GM08714 (cell line): ENCODE data around the gene USP13.

ENCODE experiments used
- H3K4me3 ChIP-seq: fragments of 200-500 bp; sonication (Bioruptor generic); 2 replicates; pipeline ENCODE4 v1.5.1; 2014; ENCODE audit warnings: mild to moderate bottlenecking, low read length, inconsistent platforms
- ZNF274 ChIP-seq: IDR thresholded peaks from 2 replicates; pipeline ENCODE4 v1.6.1; 2012; ENCODE audit warnings: mild to moderate bottlenecking, low read depth, low read length

USP13 gene

DNA sequence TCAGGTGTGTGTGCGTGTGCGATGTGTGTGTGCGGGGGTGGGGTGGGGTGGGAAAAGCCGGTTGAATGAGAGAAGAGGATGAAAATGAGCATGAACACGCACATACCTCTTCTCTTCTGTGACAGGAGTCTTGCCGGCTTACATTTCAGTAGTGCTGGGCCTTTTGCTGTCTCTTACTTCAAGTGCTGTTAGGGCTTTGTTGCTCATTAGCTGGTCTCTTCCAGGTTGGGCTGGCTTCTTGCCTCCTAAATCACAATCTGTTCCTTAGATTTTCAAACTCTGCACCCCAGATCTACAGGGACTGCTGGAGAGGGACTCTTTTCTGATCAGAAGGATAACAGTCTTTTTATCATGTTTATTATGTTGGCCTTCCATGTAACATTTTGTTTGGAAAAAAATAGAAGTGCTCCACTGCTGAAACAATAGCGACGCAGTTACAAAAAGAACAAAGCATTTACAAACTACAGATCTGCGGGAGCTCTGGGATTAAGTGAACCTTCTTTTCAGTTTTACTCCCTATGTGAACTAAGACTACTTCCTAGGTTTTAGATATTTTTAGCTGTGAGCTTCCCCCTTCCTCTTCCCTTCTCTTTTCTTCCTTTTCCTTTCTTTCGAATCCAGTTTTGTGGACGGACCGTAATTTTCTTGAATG, 48.5 kb downstream of the USP13 start:
- TF ChIP-seq ZNF274: no peak
- no peak overlapping the region for H3K4me3 ChIP-seq

DNA sequence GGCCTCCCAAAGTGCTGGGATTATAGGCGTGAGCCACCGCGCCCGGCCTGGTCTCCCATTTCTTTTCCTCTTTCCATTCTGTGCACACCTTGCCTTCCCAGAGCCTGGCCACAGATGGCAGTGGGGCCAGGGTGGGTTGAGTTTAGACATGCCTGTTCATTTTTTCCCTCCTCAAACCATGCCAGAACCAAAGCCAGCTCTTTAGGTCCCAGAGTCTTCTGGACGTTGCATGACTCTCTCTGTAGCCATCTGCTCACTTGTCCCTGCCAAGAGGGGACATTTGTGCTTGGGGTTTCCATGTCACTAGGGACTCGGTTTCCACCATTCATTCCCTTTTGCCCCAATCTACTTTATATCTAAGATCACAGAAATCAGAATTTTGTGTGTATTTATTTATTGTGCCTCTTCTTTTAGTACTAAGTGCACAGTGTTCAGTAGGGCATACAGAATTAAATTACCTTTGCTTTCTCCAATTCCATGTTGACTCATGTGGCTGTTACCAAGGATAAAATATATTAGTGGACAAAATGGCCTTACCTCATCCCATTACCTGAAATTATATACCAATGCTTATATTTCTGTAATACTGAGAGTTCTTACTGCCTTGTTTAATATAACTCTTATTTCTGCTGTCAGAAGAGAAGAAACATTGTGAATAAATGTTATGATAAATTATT, 49.6 kb downstream of the USP13 start:
- TF ChIP-seq ZNF274: no peak
- no peak overlapping the region for H3K4me3 ChIP-seq

DNA sequence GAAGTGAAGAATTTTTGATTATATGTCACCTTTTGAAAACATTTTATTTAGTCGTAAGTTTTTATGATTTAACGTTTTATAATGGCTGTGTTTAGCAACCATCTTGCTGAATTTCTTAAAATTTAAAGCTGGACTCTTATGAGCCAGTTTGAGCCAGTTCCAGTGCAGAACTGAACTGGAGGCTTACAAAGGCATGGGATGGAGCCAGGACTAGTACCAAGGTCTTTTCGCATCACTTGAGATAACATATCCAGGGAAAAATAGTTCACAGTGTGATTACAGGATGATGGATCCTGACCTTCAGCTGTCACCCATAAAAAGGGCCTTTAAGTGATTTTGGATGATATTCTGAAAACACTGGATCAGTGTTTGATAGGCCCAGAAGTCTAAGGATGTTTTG, 51.0 kb downstream of the USP13 start:
- no peak for TF ChIP-seq ZNF274
- H3K4me3 ChIP-seq: no peak overlapping the region

DNA sequence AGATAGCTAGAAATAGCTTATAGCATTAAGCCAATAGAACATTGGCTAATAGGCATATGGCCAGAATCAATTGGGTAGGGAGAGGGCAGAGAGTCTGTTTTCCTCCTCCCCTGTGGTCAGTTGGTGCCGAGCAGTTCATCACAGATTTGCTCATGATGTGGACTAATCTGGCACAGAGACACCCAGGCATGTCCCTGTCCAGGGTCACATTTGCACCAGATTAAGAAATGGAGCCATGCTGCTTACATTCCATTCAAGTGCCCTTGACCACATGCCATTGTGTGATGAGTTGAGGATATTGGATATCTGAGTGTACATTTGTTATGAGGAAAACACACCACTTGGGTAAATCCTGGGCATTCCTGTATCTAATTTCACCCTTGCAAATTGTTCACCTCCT, 53.4 kb downstream of the USP13 start:
- no peak overlapping the region for H3K4me3 ChIP-seq
- TF ChIP-seq ZNF274: no peak

DNA sequence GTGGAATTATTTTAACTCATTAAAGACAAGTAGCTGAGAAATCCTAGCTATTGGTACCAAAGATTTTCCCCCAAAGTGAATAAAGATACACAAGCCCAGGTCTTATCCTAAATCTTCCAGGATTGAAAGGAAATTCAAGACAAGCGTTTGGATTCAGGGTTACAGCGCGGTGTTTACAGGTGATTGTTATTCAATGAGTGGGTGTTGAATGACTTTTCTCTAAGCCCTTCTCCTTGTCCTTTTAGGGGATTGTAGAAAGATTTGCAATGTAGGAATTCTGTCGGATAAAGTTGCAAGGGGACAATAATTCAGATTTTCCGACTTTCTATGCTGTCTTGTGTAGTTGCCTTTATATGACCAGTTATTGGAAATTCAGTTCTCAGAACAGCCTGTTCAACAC, 57.2 kb downstream of the USP13 start:
- no peak overlapping the region for H3K4me3 ChIP-seq
- no peak for TF ChIP-seq ZNF274

DNA sequence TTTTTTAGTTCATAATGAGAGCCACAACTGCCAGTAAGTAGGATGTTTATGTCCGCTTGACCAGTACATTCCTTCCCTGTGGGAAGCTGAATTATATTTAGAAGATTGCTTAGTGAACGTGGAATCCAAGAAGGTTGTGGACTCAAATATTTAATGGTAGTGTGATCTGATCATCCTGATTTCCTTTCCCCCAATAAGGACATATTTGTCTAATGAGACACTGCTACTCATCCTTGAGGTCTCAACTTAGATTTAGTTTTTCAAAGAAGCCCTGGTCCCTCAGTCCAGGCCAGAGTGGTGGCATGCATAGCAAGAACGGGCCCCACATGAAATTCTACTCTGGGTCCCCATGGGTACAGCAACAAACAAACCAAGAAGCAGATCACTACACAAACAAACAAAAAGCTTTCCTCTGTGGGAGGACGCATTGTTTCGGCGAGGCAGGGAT, 60.8 kb downstream of the USP13 start:
- H3K4me3 ChIP-seq: no peak overlapping the region
- TF ChIP-seq ZNF274: no peak

DNA sequence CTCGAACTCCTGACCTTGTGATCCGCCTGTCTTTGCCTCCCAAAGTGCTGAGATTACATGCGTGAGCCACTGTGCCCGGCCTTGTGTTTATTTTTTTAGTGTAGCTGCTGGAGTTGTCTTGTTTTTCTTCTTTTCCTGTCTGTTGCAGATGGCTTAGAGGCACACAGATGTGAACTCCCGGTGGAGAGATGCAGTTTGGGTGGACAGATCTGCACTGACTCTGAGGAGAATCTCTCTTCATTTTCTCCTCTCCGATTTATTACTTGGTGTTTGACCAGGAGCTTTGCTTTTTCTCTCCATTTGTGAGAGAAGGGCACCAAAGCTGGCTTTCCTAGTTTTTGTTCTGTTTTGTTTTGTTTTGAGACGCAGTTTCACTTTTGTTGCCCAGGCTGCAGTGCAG, 62.7 kb downstream of the USP13 start:
- TF ChIP-seq ZNF274: no peak
- no peak overlapping the region for H3K4me3 ChIP-seq

DNA sequence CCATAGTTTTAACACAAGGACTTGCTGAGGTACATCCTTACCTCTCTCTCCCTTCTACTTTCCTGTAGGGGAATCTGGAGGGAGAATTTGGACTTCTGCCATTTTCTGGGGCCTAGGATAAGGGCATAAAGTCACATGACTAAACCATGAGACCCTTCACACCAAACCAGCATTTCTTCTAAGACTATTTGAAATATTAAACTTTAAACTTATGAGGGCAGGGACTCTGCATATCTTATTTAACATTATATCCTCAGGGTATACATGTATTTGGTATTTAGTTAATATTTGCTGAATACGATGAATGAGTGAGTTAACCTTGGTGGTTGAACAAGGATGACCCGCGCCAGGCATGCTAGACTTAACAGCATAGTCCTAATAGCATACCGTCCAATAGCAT, 63.4 kb downstream of the USP13 start:
- no peak overlapping the region for H3K4me3 ChIP-seq
- no peak for TF ChIP-seq ZNF274

DNA sequence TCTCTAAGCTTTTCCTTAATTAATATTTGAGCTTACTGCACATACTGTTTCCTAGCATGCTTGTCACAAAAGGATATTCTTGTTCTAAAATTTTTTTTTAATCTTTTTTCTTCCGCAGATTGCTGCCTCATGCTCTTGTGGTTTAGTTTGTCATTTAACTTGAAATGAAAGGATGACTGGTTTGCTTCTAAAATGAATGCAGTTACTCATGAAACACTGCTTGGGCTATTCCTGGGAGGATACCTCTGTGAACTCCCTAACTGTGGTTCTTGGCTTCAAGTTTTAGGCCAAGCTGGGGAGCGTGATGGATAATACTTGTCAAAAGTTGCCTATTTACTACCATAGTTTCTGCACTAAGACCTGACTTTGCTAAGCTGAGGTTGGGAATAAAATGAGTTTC, 64.0 kb downstream of the USP13 start:
- no peak overlapping the region for H3K4me3 ChIP-seq
- no peak for TF ChIP-seq ZNF274

DNA sequence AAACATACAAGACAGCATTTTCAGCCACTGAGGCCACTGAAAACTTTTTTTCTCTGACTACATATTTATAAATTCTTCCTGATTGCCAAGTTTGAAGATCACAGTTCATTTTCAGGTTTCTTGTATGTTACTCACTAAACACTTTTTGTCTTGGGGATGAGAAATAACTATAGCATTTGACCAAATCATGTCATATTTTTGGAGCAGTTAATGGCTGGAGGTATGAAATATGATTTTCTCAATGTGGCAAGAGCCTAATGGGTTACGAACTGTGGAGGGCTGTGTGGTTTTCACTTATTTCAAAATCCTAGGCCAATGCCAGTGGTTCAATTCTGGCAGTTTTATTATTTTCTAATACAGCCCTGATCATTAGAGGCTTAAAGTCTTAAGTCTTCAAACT, 64.4 kb downstream of the USP13 start:
- no peak overlapping the region for H3K4me3 ChIP-seq
- no peak for TF ChIP-seq ZNF274

DNA sequence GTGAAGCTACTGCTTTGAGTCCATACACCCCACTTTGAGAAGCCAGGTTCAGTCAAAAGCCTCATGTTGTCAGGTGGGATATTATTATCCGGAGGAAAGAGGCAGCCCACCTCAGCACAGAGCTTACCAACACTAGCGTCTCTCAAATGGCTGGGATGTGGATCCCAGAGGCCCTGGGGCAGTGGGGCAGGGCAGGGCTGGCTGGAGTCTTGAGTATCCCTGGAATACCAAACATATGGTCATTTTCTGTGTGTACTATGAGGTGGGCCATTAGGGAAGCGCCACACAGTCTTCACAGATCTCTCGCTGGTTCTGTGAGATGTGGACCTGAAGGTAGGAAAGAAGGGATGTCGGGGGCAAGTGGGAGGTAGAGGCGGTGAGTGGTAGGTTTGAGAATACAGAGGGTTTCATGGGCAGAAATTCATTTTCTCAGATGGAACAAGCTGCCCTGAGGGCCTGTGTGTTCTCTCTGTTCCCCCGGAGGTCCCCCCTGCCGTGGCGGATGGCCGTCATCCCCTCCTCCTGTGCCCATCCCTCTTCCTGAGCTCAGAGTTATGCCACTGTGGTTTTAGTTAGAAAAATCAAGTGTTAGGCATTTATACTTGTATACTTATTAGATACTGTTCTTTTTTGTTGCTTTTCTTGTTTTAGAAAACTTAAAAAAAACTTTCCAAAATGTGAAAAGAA, 66.4 kb downstream of the USP13 start:
- no peak overlapping the region for H3K4me3 ChIP-seq
- no peak for TF ChIP-seq ZNF274

DNA sequence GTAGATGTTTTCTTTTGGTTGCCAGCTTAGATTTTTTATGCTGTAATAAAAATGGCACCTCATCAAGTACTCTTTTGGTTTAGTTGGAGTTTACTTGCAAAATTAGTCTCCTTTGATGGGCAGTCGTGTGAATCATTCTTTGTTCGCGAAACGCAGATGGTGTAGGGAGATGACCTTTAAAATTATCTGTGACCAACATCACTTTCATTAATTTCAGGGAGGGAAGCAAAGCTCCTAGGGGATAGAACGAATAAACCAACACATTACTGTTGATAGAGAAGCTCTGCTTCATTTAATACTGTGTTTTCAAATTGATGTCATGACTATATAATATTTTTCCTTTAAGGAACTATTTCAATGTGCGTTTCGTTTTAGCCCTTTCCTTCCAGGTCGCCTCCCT, 67.4 kb downstream of the USP13 start:
- H3K4me3 ChIP-seq: no peak overlapping the region
- no peak for TF ChIP-seq ZNF274

DNA sequence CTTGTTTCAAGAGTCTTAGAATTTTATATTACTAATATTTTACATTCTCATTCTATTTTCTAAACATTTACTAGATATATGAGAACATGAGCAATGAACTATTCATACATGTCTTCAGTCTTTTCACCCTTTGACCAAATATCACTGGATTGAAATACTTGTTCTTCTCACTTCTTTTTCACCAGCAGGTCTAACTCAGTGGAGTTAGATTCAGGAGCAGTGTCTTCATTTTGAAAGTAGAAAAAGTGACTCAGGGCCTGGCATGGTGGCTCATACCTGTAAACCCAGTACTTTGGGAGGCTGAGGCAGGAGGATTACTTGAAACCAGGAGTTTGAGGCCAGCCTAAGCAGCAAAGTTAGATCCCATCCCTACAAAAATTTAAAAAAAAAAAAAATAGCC, 70.8 kb downstream of the USP13 start:
- no peak overlapping the region for H3K4me3 ChIP-seq
- no peak for TF ChIP-seq ZNF274

DNA sequence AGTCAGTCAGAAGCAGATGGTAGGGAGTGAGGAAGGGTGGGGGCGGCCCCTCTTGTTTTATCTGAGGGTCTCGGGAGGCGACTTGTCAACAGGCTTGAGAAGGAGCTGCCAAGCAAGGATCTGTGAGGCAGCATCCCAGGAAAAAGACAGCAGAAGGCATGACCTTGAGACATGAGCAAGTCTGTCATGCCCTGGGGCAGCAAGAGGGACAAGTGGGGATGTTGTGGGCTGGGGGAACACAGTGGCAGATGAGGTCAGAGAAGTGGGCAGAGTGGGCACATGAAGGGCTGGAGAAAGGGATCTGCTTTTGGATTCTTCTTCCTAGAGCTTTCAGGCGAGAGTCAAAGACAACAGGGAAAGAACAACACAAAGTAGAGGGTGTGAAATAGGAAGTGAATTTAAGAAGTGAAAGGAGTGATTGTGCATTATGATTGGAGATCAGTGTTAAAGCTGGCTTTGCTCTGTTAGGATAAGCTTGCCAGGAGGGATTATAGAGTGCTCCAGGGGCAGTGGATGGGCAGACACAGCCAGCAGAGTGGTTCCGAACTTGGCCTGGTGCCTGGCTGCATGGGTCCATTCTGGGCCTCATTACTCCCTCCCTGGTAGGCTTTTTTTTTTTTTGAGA, 73.3 kb downstream of the USP13 start:
- H3K4me3 ChIP-seq: no peak overlapping the region
- no peak for TF ChIP-seq ZNF274

DNA sequence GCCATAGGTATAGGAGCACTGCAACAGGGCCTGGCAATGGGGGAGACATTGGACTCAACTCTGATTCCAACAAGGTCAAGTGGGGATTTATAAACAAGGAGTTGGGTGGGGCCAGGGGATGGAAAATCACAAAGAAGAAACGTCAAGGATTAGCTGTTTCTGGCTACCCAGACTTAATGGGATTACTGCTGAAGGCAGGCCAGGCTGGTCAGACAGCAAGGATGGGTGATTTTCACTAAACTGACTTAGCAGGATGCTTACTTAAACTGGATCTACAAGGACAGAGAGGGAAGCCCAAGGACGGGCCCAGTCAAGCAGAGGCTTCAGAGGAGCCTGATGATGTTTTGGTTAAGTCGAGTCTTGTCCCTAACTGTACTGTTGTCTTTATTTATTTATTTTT, 76.2 kb downstream of the USP13 start:
- H3K4me3 ChIP-seq: no peak overlapping the region
- no peak for TF ChIP-seq ZNF274
